GM12878 (cell line): ENCODE measurements around the gene ZNF766. TPM values are rescaled to one million over a fixed set of nuclear protein-coding genes. Genes with fewer than 3 reads are reported as not detected.

Experiments used
- ATAC-seq: fragments of 200-7000 bp; cut with Tn5 transposase; 3 replicates; pipeline ENCODE4 v1.9.1; 2020; ENCODE audit warnings: mild to moderate bottlenecking, moderate library complexity
- BruUV-seq: library from RNA; stranded (reverse); fragments of 400-500 nt; replicated peaks from 2 replicates; lab custom pipeline; 2021; lab: Mats Ljungman, UMichigan
- CTCF ChIA-PET: fragments of 300-600 bp; sonication (Branson Sonifier 250); formaldehyde crosslinking; extraction: SDS; loops from one replicate; lab custom pipeline; 2021; ENCODE audit warnings: inconsistent platforms; lab: Yijun Ruan, JAX
- POLR2A ChIA-PET: fragments of 350-600 bp; formaldehyde crosslinking; extraction: SDS; loops from one replicate; lab custom pipeline; 2021; ENCODE audit warnings: inconsistent platforms; lab: Charles Lee
- RAD21 ChIA-PET: fragments of 300-600 bp; sonication (Branson Sonifier 250); formaldehyde crosslinking; loops from one replicate; lab custom pipeline; 2023; ENCODE audit warnings: antibody characterized with exemption; ENCODE audit not compliant: unreplicated experiment; lab: Charles Lee
- SMC1A ChIA-PET: fragments of 300-600 bp; sonication (Branson Sonifier 250); formaldehyde crosslinking; loops from one replicate; lab custom pipeline; 2023; ENCODE audit not compliant: unreplicated experiment, uncharacterized antibody; lab: Charles Lee
- DNase-seq: peaks from one replicate; pipeline ENCODE4 v3.0.0-alpha.2; 2011; ENCODE audit warnings: low read depth, low spot score
- FAIRE-seq: peaks from 3 replicates; lab custom pipeline; 2011; peaks lifted over from hg19 to GRCh38; lab: Jason Lieb, UNC
- H2AFZ ChIP-seq: 2 replicates; pipeline ENCODE4 v1.6.0; 2011; ENCODE audit warnings: low read depth, low read length, control low read depth; ENCODE audit not compliant: control insufficient read depth
- H3K27ac ChIP-seq: 2 replicates; pipeline ENCODE4 v1.5.1; 2011; ENCODE audit warnings: control low read depth; ENCODE audit not compliant: control insufficient read depth, insufficient read depth
- H3K27me3 ChIP-seq, 2 experiments: replicated peaks in 1 of 2; 2 replicates each; pipeline versions ENCODE4 v1.6.0 to v1.6.1; 2011; ENCODE audit warnings: low read length in 1 of 2; ENCODE audit not compliant: control insufficient read depth in 2 of 2, insufficient read depth in 2 of 2
- H3K36me3 ChIP-seq, 2 experiments: 2 replicates each; pipeline ENCODE4 v1.5.1; 2011; ENCODE audit warnings: low read length in 1 of 2; ENCODE audit not compliant: control insufficient read depth in 2 of 2, insufficient read depth in 2 of 2
- H3K4me1 ChIP-seq: 2 replicates; pipeline ENCODE4 v1.6.1; 2011; ENCODE audit warnings: mild to moderate bottlenecking, low read length, moderate library complexity, mixed read lengths; ENCODE audit not compliant: control insufficient read depth, insufficient read depth
- H3K4me2 ChIP-seq: 2 replicates; pipeline ENCODE4 v1.6.0; 2011; ENCODE audit warnings: control low read depth; ENCODE audit not compliant: control insufficient read depth, insufficient read depth
- H3K4me3 ChIP-seq: fragments of 200-600 bp; sonication (generic); 2 replicates; pipeline ENCODE4 v1.5.1; 2016
- H3K79me2 ChIP-seq: 2 replicates; pipeline ENCODE4 v1.6.0; 2011; ENCODE audit warnings: low read length; ENCODE audit not compliant: control insufficient read depth, insufficient read depth
- H3K9ac ChIP-seq: 2 replicates; pipeline ENCODE4 v1.8.0; 2011; ENCODE audit warnings: low read length, control low read depth, mixed read lengths; ENCODE audit not compliant: control insufficient read depth, insufficient read depth
- H3K9me3 ChIP-seq: replicated peaks from 3 replicates; pipeline ENCODE4 v1.5.1; 2011; ENCODE audit warnings: mild to moderate bottlenecking, low read length; ENCODE audit not compliant: control insufficient read depth, insufficient read depth
- H4K20me1 ChIP-seq: 2 replicates; pipeline ENCODE4 v1.6.0; 2011; ENCODE audit not compliant: control insufficient read depth, insufficient read depth
- IKZF1 ChIP-seq: fragments of 450-650 bp; conservative IDR thresholded peaks from 2 replicates; pipeline ENCODE4 v1.6.1; 2017; ENCODE audit warnings: antibody characterized with exemption, mild to moderate bottlenecking
- MLLT1 ChIP-seq: fragments of 450-650 bp; IDR thresholded peaks from 2 replicates; pipeline ENCODE4 v1.6.1; 2016; ENCODE audit warnings: mild to moderate bottlenecking
- NKRF ChIP-seq: fragments of 450-650 bp; conservative IDR thresholded peaks from 2 replicates; pipeline ENCODE4 v1.6.1; 2017; ENCODE audit warnings: mild to moderate bottlenecking, moderate library complexity
- USF1 ChIP-seq: IDR thresholded peaks from 2 replicates; pipeline ENCODE4 v1.6.1; 2011; ENCODE audit warnings: borderline replicate concordance, low read depth, mild to moderate bottlenecking, moderate library complexity, mixed read lengths, low read length; ENCODE audit not compliant: insufficient read depth; ENCODE audit errors: extremely low read length
- ZBED1 ChIP-seq: IDR thresholded peaks from 2 replicates; pipeline ENCODE4 v1.6.1; 2016; ENCODE audit warnings: borderline replicate concordance
- WGBS: methylation state at CpG from one replicate; pipeline ENCODE4 v1.1.6; 2016; ENCODE audit warnings: low lambda C conversion rate; ENCODE audit not compliant: insufficient replicate concordance, insufficient coverage; ENCODE audit errors: missing lambda C conversion rate; 5-methylcytosine and 5-hydroxymethylcytosine counted together
- in situ Hi-C: fragments of 300-500 bp; cut with MboI; formaldehyde crosslinking; loops from 9 replicates; pipeline ENCODE4 v1.14.3; 2018; ENCODE audit warnings: mixed read lengths
- intact Hi-C: fragments of 100-400 bp; cut with micrococcal nuclease; formaldehyde crosslinking; loops from one replicate; pipeline ENCODE4 v1.14.2; 2022; ENCODE audit not compliant: unreplicated experiment
- polyA plus RNA-seq, 11 experiments: library from polyadenylated mRNA; depleted of rRNA in 4 of 11; unstranded in 6 of 11; stranded (reverse) in 5 of 11; fragments of >200 nt; fragmentation: Nextera tagmentation in 4 of 11; fragmentation: Illumina TruSeq in 1 of 11; extraction: Ambion mirVana in 4 of 11; extraction: Trizol in 1 of 11; gene quantifications; 1 replicate in 1 of 11; 2 replicates in 10 of 11; pipeline versions ENCODE4 v1.2.1 to v1.2.3, GENCODE V29; 2011 to 2016; ENCODE audit warnings: inconsistent platforms in 2 of 11, missing spikeins in 2 of 11, low read depth in 1 of 11
- total RNA-seq, 4 experiments: library from RNA; depleted of rRNA in 3 of 4; stranded (reverse); fragments of >200 nt in 3 of 4; fragmentation: Illumina TruSeq in 1 of 4; extraction: Trizol in 1 of 4; gene quantifications; 2 replicates each; pipeline versions ENCODE4 v1.2.1 to v1.2.3, GENCODE V29; 2013 to 2021

ZNF766 gene
- total and polyA plus RNA-seq, 10 of the 15 experiments (the other 5 are each of a cell fraction or from before 2014, with no cell fraction given) = 7.2 to 20.0 (median 16.4) TPM

GRCh38 chr19:52297601-52298364 lies 28.4 kb downstream of the ZNF766 start:
- Histone ChIP-seq H3K9me3 (peaks cover 28% of the 10 kb centered on the region; the same call in 2 of the 3 replicates), H3K4me3 (peak overlapping the region; percentile 95), H3K27ac (peak overlapping the region; percentile 96), H3K36me3 (peaks cover 6 to 21% of the 10 kb centered on the region in 2 experiments), H3K27me3 (no peaks in the 10 kb centered on the region), H3K4me2 (peak overlapping the region; percentile 40), H4K20me1 (no peaks in the 10 kb centered on the region), H3K9ac (peak overlapping the region; percentile 99), H2AFZ (peak overlapping the region; percentile 86), H3K4me1 (no peaks in the 10 kb centered on the region), H3K79me2 (peaks cover 11% of the 10 kb centered on the region)
- RAD21 ChIA-PET = no interaction called here
- intact Hi-C loops = no loop called here
- POLR2A ChIA-PET = no interaction called here
- TF ChIP-seq ZBED1 (0 out of 2 replicates have a peak, but pooled peaks have one; percentile 19), NKRF (0 out of 2 replicates have a peak, but pooled peaks have one; percentile 2), IKZF1 (peak; percentile 43; the same call in 1 of the 2 replicates), USF1 (no peak), MLLT1 (0 out of 2 replicates have a peak, but pooled peaks have one; percentile 37)
- WGBS = 44% methylated on average over 18 of the region's 18 CpGs
- ATAC-seq (peak; percentile 66), FAIRE-seq (no peak), DNase-seq (no peak)
- no TSS peak for BruUV-seq
- SMC1A ChIA-PET = no interaction called here
- CTCF ChIA-PET = no interaction called here
- in situ Hi-C loops = no loop called here
